ENCODE results near the gene ZSCAN23. TPM values are rescaled to one million over a fixed set of nuclear protein-coding genes. Genes with fewer than 3 reads are reported as not detected.
"Not testable (repeated sequence)": the region's sequence is repeated elsewhere in the genome, so short reads cannot be mapped to it uniquely, and the experiment has no call there.

ZSCAN23 gene
- total RNA-seq, 4 donors from 2014 or later: 1.0 to 2.9 (median 2.1) TPM

GRCh38 chr6:28480253-28480932, 37.1 kb upstream of the ZSCAN23 start:
- Histone ChIP-seq H3K27me3 (peaks cover 0 to 77% (median 0%) of the 10 kb centered on the region in 4 donors), H3K9me3 (no peaks in the 10 kb centered on the region), H3K4me1 (no peaks in the 10 kb centered on the region), H3K36me3 (no peaks in the 10 kb centered on the region), H3K27ac (replicated peaks in 1 of 4) (no peak overlapping the region), H3K4me3 (no peak overlapping the region)
- DNase-seq (ENCODE audit: extremely low spot score): no peak
- intact Hi-C loops (cut with DNase I): no loop called here
- TF ChIP-seq POLR2AphosphoS5 (IDR thresholded peaks at IDR 0.05) (no peak), POLR2A (IDR thresholded peaks at IDR 0.05; ENCODE audit: low read depth) (no peak), EP300 (IDR thresholded peaks at IDR 0.05) (no peak)
- TF ChIP-seq, protein P1, sequence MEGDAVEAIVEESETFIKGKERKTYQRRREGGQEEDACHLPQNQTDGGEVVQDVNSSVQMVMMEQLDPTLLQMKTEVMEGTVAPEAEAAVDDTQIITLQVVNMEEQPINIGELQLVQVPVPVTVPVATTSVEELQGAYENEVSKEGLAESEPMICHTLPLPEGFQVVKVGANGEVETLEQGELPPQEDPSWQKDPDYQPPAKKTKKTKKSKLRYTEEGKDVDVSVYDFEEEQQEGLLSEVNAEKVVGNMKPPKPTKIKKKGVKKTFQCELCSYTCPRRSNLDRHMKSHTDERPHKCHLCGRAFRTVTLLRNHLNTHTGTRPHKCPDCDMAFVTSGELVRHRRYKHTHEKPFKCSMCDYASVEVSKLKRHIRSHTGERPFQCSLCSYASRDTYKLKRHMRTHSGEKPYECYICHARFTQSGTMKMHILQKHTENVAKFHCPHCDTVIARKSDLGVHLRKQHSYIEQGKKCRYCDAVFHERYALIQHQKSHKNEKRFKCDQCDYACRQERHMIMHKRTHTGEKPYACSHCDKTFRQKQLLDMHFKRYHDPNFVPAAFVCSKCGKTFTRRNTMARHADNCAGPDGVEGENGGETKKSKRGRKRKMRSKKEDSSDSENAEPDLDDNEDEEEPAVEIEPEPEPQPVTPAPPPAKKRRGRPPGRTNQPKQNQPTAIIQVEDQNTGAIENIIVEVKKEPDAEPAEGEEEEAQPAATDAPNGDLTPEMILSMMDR (IDR thresholded peaks at IDR 0.05): no peak
- 72% methylated on average over 9 of the region's 9 CpGs for WGBS

- no peak for DNase-seq (ENCODE audit: extremely low spot score)
- no peak overlapping the region for H3K4me3 ChIP-seq
- H3K27ac ChIP-seq (replicated peaks in 1 of 4): no peak overlapping the region
- no peaks in the 10 kb centered on the region for H3K36me3 ChIP-seq
- TF ChIP-seq POLR2A (IDR thresholded peaks at IDR 0.05; ENCODE audit: low read depth): no peak
- TF ChIP-seq, protein P1 (IDR thresholded peaks at IDR 0.05): no peak
- no peak for TF ChIP-seq POLR2AphosphoS5 (IDR thresholded peaks at IDR 0.05)
- TF ChIP-seq EP300 (IDR thresholded peaks at IDR 0.05): no peak
- H3K27me3 ChIP-seq: peaks cover 0 to 83% (median 0%) of the 10 kb centered on the region in 4 donors
- no peaks in the 10 kb centered on the region for H3K4me1 ChIP-seq
- no peaks in the 10 kb centered on the region for H3K9me3 ChIP-seq
- intact Hi-C loops (cut with DNase I): no loop called here
- WGBS: 71% methylated on average over 12 of the region's 12 CpGs
These were observed 35.2 kb upstream of the ZSCAN23 start for GRCh38 chr6:28478518-28478917.

DNA sequence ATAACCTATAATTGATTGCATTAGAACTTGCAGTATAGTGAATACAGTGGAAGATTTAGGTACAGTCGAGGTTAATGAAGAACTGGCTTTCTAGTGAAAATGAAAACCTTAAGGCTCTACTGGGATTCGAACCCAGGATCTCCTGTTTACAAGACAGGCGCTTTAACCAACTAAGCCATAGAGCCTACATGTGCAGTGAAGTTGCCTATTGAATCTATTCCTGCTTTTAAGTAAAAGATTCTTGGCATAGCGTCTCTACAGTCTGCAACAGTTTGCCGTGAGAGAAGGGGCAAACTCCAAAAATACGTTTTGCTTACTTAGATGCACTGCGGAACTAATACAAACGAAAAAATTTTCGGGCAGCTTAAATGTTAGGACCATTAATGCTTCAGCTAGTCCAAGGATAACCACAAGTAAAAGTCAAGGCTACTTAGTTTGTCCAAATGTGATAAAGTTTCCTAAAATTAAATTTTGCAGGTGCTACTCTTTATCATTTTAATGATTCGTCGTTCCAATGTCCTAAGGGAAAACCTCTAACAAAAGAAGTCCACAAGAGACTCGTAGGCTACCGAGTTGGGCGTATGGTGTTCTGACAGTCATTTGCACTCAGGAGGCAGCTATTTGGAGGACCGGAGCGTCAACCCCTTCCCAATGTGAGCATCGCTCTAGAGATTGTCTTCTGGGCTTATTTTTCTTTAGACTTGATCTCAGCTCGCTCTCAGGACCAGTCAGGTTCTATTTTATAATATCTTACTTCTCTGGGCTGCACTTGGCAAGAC, 31.3 kb upstream of the ZSCAN23 start:
- peaks cover 0 to 59% (median 0%) of the 10 kb centered on the region in 4 donors for H3K27me3 ChIP-seq
- H3K27ac ChIP-seq (replicated peaks in 1 of 4): no peak overlapping the region
- no peak overlapping the region for H3K4me3 ChIP-seq
- DNase-seq (ENCODE audit: extremely low spot score): no peak
- no peaks in the 10 kb centered on the region for H3K9me3 ChIP-seq
- H3K36me3 ChIP-seq: no peaks in the 10 kb centered on the region
- WGBS: 4% methylated on average over 18 of the region's 18 CpGs
- TF ChIP-seq POLR2AphosphoS5 (IDR thresholded peaks at IDR 0.05): no peak
- TF ChIP-seq, protein P1 (IDR thresholded peaks at IDR 0.05): no peak
- no peak for TF ChIP-seq POLR2A (IDR thresholded peaks at IDR 0.05; ENCODE audit: low read depth)
- TF ChIP-seq EP300 (IDR thresholded peaks at IDR 0.05): no peak
- intact Hi-C loops (cut with DNase I): no loop called here
- H3K4me1 ChIP-seq: no peaks in the 10 kb centered on the region

GRCh38 chr6:28469153-28469745, 26.0 kb upstream of the ZSCAN23 start:
- H3K4me1 ChIP-seq; DNase-seq (ENCODE audit: extremely low spot score); intact Hi-C loops (cut with DNase I); H3K4me3 ChIP-seq; H3K27ac ChIP-seq (replicated peaks in 1 of 4); H3K9me3 ChIP-seq; H3K36me3 ChIP-seq: not testable (repeated sequence)
- H3K27me3 ChIP-seq: peaks cover 0 to 34% (median under 1%) of the 10 kb centered on the region in 4 donors
- WGBS: 91% methylated on average over 16 of the region's 45 CpGs

GRCh38 chr6:28468056-28468455, 24.8 kb upstream of the ZSCAN23 start:
- no peak for TF ChIP-seq EP300 (IDR thresholded peaks at IDR 0.05)
- TF ChIP-seq, protein P1 (IDR thresholded peaks at IDR 0.05): no peak
- TF ChIP-seq POLR2A (IDR thresholded peaks at IDR 0.05; ENCODE audit: low read depth): no peak
- TF ChIP-seq POLR2AphosphoS5 (IDR thresholded peaks at IDR 0.05): no peak
- Histone ChIP-seq H3K9me3 (peaks cover 0 to 7% (median 0%) of the 10 kb centered on the region in 4 donors), H3K27ac (replicated peaks in 1 of 4) (no peak overlapping the region), H3K4me1 (no peaks in the 10 kb centered on the region), H3K36me3 (no peaks in the 10 kb centered on the region), H3K4me3 (no peak overlapping the region), H3K27me3 (peaks cover 0 to 30% (median 2%) of the 10 kb centered on the region in 4 donors)
- no peak for DNase-seq (ENCODE audit: extremely low spot score)
- intact Hi-C loops (cut with DNase I): no loop called here
- whole genome bisulfite sequencing: 86% methylated on average over 7 of the region's 7 CpGs
